Right ventricle myocardium superior (tissue), 1 donor: ENCODE results near the gene RAB11FIP5. TPM values are rescaled to one million over a fixed set of nuclear protein-coding genes. Genes with fewer than 3 reads are reported as not detected.
"Not testable (repeated sequence)": the region's sequence is repeated elsewhere in the genome, so short reads cannot be mapped to it uniquely, and the experiment has no call there.

ENCODE experiments used
- ATAC-seq: fragments of 200-7000 bp; cut with Tn5 transposase; one replicate; pipeline ENCODE4 v1.9.1; 2020; ENCODE audit warnings: mild to moderate bottlenecking; ENCODE audit not compliant: poor library complexity
- DNase-seq: peaks from one replicate; pipeline ENCODE4 v3.0.0-alpha.2; 2020
- intact Hi-C: fragments of 100-400 bp; cut with DNase I; formaldehyde crosslinking; loops from one replicate; pipeline ENCODE4 v1.11.2; 2022
- total RNA-seq: library from RNA; stranded (reverse); fragmentation: NEBNext Ultra II Directional; extraction: Animal tissue kit (Norgen Biotek cat#: 25700); gene quantifications from one replicate; pipeline ENCODE4 v1.2.1, GENCODE V29; 2021
- donor health status: DM: no; HTN: yes; CAD: no; lungs with severe emphysema.

RAB11FIP5 gene
- total RNA-seq, 1 donor from 2014 or later, result 17.9 TPM

DNA sequence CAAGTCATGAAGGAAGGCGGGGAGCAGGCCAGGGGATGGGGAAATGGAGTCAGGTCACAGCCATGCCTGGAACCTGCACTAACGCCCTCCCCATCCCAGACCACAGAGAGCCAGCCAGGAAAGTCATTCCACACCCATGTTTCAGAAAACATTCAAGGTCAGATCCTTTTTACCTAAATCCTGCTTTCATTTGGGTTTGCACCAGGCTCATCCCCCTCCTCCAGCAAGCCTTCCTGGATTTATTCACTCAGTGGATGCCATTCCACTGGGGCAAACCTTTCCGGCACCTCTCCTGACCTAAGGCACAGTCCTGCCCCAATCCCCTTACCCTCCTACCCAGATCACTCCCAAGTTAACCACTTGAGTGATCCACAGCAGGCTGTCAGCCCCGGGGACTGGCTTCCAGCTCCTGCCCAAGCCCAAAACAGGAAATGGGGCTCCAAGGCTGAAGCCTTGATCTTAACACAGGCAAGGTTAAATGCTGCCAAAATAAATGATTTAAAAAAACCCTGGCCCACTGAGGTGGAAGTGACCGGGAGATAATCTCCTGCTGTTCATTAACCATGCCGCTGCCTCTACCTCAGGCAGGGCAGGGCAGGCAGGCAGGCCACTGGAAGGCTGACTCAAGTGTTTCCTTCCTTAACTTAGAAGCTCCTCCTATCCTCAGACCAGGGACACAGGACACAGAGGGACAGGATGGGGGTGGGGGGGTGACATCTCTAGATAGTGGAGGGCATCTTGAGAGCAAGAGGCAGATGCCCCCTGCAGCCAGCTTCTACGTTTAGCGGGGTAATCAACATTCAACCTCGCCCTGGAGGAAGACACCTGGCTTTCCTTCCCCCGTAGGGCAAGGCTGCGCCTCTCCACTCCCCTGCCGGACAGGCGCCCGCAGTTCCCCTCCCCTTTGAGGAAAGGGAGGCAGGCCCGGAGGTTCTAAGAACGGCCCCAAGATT lies 1.4 kb downstream of the RAB11FIP5 start:
- peak; percentile 14 for ATAC-seq
- intact Hi-C loops, result no loop called here
- no peak for DNase-seq

DNA sequence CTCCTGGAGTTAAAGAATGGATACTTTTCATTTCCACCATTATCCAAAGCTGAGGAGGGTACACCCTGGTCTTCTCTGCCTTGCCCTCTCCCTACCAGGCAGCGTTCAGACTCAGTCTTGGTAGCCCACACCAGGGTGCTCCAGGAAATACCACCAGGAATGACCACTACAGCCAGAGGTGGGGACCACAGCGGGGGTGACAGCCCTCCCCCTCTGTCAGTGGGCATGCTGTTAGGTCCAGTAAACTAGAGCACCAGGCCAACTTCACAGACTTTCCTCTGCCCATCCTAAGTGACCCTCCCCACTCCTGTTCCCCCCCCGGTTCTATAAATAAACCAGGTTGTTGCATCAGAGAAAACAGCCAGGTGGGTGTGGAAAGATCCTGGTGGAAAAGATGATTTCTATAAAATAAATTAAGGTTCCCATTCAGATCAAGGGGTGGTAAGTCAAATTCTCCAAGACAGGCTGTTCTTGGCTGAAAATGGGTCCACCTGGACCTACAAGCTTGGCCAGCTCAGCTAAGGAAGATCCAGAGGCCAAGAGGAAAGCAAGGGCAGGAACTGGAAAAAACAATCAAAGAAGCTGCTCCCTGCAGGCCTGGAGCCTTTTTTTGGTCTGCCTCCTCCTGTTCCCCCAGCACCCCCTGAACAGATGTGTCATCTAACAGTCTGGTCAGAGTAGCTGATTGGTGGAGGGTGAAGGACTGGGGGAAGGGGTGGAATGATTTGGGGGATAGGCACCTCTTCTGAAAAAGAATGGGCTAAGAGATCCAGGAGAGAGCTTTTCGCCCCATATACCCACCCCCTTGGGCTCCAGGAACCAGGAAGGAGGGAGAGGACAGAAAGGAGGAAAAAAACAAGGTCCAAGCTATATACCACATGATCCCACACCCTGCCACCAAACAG lies 2.3 kb downstream of the RAB11FIP5 start:
- DNase-seq, result no peak
- ATAC-seq, result no peak
- intact Hi-C loops, result no loop called here

DNA sequence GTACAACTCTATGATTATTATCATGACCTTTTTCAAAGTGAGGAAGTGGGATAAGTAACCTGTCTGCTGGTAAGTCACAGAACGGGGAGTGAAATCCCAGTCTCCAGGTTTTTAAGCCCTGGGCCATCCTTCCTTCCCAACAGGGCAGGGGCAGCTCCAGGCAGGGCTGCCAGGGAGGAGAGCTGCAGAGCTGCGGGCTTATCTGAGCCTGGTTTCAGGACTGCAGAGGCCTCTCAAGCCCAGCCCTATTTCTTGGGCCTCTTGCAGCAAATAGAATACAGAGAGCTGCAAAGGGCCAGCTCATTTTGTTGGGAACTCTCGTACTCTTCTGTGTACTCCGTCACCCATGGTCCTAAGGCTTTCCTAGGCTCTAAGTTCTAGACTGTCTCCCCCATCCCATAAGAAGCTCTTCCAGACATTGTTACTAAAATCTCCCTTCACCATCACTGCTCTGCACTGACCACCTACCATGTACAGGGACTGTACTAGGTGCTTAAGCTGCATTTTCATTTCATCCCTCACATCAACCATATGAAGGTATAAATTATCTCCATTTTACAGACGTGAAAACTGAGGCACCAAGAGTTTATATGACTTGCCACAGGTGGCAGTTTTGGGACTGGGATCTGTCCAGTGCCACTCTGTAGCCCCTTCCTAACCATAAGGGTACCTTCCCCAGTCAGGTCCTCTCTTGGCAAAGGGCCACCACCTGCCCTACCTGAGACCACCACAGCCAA lies 3.1 kb downstream of the RAB11FIP5 start:
- intact Hi-C loops, result no loop called here
- ATAC-seq, result no peak
- no peak for DNase-seq

DNA sequence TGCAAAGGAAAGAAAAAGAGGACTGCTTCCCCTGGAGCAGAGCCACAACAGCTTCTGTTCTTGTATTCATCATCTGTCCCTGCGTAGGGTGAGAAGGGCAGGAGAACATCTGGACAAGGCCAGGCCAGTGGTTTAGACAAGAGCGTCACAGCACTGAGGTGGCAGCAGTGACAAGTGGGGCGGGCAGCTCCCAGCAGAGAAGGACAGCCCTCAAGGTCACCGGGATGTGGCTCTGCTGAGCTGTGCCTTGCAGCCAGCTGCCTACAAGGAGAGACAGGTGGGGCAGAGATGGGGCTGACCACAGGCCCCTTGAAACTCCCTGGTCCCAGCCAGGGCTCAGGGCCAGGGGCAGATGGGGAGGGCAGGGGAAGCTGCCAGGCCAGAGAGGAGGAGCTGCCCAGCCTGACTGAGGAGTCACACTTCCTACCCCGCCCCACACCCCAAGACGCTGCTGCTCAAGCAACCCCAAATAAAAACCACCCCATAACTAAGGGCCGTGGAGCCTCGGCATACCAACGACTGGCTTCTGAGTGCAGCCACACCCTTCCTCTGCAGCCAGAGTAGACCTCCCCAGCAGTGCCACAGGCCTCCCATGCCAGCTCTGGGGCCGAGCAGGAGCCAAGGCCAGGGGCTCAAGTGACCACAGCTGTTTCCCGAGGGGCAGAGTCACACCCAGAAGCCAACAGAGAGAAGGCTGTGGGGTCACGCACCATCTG lies 5.4 kb downstream of the RAB11FIP5 start:
- intact Hi-C loops, result no loop called here
- ATAC-seq, result peak; percentile 73
- DNase-seq, result peak; percentile 67

DNA sequence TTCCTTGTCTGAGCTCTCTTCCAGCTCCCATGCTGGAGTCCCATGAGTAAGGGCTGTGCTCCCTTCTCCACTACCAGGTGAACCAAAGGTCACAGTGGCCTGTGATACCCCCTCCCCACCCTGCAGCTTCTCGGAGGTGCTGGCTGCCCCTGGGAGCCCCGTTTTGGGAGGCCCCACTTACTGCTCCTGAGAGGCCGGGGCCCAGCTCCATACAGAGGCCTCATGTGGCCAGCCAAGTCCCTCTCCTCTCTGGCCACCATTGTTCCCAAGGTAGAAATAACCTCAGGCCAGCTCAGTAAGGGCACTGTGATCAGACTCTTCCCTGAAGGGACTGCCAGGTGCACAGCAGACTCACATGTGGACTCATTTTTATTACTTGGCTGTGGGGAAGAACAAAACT lies 6.0 kb downstream of the RAB11FIP5 start:
- ATAC-seq (no peak), DNase-seq (no peak)
- intact Hi-C loops, result no loop called here

DNA sequence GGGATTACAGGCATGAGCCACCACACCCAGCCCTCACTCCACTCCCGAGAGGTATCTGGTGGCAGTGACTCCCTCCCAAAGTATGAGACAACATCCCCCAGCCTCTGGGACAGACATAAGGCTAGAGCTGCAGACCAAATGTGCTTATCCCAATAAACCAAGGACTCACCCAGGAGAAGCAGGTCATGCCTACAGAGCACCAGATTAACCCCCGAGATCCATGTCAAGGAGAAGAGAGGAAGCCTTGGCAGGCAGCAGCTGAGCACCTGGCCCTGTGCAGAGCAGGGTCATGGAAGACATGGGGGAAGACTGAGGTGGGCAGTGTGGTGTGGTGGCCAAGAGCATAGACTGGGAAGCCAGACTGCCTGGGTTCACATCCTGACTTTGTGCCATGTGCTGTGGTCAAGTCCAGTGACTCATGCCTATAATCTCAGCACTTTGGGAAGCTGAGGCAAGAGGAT lies 7.2 kb downstream of the RAB11FIP5 start:
- DNase-seq (no peak), ATAC-seq (no peak)
- intact Hi-C loops, result no loop called here

DNA sequence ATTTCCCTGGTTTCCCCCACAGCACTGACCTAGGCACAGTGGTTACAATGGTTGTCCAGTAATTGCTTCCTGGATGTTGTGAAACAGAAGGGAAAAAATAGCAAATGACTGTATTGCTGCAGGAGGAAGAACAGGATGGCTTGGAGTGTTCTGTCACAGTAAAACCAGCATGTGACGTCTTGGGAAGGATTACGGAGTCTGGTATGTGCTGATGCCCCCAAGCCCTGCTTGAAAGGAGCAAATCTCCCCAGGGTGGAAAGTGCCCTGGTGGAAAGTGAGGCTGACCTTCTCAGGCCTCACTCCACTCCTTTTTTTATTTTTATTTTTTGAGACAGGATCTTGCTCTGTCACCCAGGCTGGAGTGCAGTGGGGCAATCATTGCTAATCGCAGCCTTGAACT lies 7.8 kb downstream of the RAB11FIP5 start:
- DNase-seq, result no peak
- no peak for ATAC-seq
- intact Hi-C loops, result no loop called here

DNA sequence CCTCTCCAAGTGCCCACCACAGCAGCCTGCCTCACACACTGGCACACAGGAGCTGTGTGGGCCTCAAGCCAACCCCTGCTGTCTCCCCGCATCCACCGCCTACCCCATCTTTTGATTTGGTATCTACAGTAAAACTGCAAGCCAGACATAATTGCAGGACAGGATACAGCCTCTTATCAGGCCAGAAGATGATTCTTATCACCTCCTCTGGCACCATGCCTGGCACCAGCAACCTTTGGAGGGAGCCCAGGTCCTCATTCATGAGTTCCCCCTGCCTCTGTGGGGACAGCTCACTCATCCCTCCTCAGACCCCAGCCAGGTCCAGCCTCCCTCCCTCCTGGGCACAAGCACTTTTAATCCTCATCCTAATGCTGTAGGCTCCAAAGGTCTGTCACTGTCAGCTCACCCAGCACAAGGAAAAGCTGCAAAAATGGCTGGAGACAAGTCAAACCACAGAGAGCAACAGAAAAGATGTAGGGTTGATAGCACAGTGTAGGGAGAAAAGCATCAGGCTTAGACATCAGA lies 9.7 kb downstream of the RAB11FIP5 start:
- DNase-seq (peak; percentile 38), ATAC-seq (no peak)
- intact Hi-C loops, result no loop called here

DNA sequence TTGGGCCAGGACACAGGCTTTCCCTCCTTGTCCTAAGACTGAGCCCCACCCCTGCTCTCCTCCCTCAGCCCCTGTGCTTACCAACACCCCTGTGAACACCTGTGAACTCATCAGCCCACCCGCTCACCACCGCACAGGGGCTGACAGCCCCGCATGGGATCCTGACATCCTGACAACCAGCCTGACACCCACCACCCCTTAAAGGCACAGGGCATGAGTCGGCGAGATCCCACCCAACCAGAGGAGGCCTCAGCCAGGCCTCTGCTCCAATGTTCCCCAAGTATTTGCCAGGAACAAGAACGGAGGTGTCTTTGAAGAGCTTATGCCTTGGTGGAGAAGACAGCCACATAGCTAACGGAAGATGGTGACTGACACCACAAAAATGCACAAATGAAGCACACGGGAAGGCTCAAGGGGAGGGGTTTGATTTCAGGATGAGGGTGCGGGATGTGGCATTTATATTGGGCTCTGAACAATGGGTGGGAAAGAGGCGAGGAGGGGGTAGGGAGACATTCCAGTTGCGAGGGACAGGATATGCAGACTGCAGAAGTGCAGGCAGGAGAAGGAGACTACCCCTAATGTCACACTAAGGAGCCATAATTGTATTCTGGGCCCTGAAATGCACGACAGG lies 11.0 kb downstream of the RAB11FIP5 start:
- ATAC-seq (no peak), DNase-seq (peak; percentile 24)
- intact Hi-C loops, result no loop called here

DNA sequence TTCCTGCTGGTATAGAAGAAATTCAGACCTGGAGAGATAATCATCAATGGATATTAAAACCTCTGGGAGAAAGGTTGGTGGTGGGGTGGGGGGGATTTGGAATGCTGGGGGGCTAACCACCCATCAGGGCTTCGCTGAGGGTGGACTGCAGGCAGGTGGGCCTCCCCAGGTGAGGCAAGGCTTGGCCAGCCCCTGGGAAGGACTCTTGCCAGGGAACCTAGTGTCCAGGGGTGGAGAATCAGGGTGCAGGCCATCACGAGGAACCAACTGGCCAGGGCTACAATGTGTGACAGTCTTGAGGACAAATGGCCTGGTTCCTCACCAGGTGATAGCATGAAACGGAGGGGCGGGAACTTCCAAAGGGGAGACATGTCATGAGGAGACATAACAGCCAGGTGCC lies 11.8 kb downstream of the RAB11FIP5 start:
- ATAC-seq (no peak), DNase-seq (no peak)
- intact Hi-C loops, result no loop called here

DNA sequence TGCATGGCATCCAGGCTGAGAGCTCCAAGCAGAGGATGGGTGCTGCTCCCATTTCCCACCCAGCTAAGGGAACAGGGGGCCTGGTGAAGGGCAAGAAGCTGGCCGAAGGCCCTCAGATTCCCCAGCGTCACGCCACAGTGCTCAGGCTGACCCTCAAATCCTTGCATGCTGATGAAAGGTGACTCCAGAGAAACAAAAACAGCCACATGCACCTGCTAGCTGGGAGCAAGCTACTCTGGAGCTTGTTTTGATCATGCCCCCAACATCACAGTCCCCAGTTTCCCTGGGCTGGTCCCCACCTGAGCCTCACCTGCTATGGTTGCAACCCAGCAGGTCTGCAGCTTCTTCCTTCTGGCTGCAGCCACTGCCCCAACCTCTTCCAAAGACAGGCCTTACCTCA lies 13.3 kb downstream of the RAB11FIP5 start:
- intact Hi-C loops, result no loop called here
- DNase-seq, result no peak
- ATAC-seq, result no peak

DNA sequence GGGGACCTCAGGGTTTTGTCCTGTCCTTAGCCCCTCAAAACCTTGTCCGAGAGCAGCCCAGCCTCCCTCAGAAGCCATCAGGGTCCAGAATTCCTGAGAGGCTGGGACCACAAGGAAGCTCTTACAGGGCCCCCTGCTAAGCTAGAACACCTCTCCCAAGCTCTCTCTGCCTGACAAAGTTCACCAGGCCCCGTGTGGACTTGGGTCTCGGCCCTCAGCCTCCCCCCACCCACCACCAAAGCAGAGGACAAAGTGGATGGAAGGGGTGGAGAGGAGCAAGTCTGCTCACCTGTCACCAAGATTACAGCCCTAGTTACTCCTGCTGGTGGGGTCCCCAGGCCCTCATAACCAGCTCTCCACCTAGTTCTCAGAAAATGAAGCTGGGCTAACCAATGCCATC lies 16.8 kb downstream of the RAB11FIP5 start:
- intact Hi-C loops, result no loop called here
- no peak for DNase-seq
- ATAC-seq, result no peak

DNA sequence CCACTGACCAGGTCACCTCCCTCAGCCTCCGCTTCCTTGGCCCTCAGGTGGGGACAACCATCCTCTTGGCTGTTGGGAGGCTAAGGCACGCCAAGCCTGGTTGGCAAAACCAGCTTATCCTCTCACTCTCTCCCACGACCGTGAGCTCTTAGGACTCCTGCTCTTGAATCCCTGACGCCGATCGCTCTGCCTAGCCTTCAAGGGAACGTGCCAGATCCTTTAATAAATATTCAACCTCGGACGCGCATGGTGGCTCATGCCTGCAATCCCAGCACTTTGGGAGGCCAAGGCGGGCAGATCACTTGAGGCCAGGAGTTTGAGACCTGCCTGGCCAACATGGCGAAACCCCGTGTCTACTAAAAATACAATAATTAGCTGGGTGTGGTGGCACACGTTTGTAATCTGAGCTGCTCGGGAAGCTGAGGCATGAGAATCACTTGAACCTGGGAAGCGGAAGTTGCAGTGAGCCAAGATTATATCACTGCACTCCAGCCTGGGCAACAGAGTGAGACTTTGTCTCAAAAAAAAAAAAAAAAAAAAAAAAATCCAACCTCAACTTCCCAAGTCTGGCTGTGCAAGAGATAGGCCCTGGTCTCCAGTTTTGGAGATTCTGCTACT lies 19.0 kb downstream of the RAB11FIP5 start:
- ATAC-seq, intact Hi-C loops: not testable (repeated sequence)
- peak; percentile 20 for DNase-seq

DNA sequence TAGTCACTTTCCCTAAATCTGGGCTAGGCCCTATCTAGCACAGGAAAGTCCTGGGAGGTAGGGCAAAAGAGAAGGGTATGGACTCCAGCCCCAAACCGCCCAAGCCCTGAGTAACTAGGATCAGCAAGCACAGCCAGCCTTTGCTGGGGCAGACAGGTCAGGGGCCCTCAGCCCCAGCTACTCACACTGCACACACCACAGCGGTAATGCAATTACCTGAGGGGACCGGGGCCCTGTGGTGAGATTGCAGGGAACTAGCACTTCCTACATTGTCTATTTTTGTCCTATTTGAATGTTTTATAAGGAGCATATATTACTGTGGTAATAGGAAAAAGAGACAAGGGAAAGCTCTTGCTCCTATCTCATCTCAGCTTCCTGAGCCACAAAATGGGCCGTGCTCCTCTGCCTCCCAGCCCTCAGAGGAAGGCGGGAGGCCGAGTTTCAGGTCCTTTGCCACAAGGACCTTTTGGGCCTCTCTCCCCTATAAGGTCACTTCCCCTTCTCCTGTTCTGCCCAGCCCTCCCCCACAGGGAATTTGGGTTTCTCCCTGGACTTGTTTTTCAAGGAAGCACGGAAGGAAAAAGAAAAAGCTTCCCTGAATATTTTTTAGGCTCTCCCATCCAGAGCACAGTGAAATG lies 20.5 kb downstream of the RAB11FIP5 start:
- ATAC-seq (no peak), DNase-seq (peak; percentile 27)
- intact Hi-C loops, result no loop called here

DNA sequence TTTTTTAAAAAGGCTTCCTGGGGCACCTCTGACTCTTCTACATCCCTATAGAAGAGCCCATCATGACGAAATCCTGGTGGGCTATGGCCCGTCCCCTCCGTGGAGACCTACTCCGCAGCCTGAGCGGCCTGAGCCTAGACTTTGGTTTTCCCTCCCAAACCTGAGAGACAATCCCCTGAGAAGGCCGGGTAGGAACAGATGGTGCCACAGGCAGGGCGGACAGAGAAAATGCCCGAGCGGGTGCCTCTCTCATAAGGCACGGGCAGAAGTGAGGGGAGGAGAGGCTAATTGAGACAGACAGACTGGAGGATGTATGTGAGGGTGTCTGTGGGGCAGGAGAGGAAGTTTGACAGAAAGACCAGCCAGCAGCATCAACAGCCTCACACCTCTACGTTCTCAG lies 21.1 kb downstream of the RAB11FIP5 start:
- no peak for ATAC-seq
- intact Hi-C loops, result no loop called here
- peak; percentile 20 for DNase-seq

DNA sequence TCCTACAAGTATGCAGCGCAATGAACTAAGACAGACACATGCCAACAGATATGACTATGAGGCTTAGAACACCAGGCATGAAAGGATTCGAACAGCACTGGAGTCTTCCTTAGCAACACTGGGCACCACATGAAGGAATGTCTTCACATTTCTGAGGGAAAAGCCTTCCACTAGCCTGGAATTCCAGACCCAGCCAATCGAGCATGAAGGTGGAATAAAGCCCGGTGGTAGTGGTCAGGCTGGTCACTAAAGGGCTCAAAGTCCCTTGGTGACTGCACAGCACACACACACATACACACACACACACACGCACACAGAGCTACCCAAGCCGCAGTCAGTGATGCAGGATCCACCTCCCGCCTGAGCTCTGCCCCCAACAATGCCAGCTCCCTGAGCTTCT lies 21.6 kb downstream of the RAB11FIP5 start:
- DNase-seq, result peak; percentile 16
- intact Hi-C loops, result no loop called here
- ATAC-seq, result no peak
